RCC 7860 (cell line): Measurements from ENCODE around the gene SUV39H1.

ENCODE experiments used
- DNase-seq: peaks from one replicate; pipeline ENCODE4 v3.0.0-alpha.2; 2015; ENCODE audit warnings: low spot score
- FAIRE-seq: peaks from 2 replicates; lab custom pipeline; 2012; peaks lifted over from hg19 to GRCh38; lab: Jason Lieb, UNC

Gene SUV39H1

GRCh38 chrX:48753708-48754228 is 57.2 kb downstream of the SUV39H1 start:
- DNase-seq (no peak), FAIRE-seq (no peak)

DNA sequence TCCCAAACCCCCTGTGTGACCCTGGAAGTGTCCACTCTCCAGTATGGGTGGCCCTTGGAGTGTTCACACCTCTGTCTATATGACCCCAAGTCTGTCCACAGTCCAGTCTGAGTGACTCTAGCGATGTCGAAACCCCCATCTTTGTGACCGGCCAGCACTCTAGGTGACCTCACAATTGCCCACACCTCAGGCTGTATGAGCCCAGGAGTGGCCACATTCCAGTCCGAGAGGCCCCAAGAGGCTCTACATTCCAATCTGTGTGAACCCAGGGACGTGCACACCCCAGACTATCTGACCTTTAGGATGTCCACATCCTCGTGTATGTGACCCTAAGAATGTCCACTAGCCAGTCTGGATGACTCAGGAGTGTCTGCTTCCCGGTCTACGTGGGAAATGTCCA is 57.7 kb downstream of the SUV39H1 start:
- FAIRE-seq (no peak), DNase-seq (no peak)
